ENCODE data around the gene ARID3A. TPM values are rescaled to one million over a fixed set of nuclear protein-coding genes. Genes with fewer than 3 reads are reported as not detected.

The ARID3A gene
- total RNA-seq, 3 donors from 2014 or later: 10.1 to 16.0 (median 14.5) TPM

GRCh38 chr19:1009041-1009980 lies 83.5 kb downstream of the ARID3A start:
- DNase-seq (peak in 2 of 3 donors; percentile 56 to 62), ATAC-seq (peak; percentile 20)
- intact Hi-C loops (cut with DNase I, micrococcal nuclease): no loop called here
- H3K4me1 ChIP-seq (ENCODE audit: low read depth): peaks cover 2% of the 10 kb centered on the region
- no peak for TF ChIP-seq CTCF (IDR thresholded peaks at IDR 0.05)
- no peak overlapping the region for H3K4me3 ChIP-seq
- H3K36me3 ChIP-seq (ENCODE audit: low read depth): peaks cover 7% of the 10 kb centered on the region
- no peaks in the 10 kb centered on the region for H3K9me3 ChIP-seq

- Histone ChIP-seq H3K4me3 (no peak overlapping the region), H3K9me3 (no peaks in the 10 kb centered on the region), H3K36me3 (ENCODE audit: low read depth) (peaks cover 7% of the 10 kb centered on the region), H3K4me1 (ENCODE audit: low read depth) (peaks cover 2% of the 10 kb centered on the region)
- TF ChIP-seq CTCF (IDR thresholded peaks at IDR 0.05): no peak
- DNase-seq (peak in 1 of 3 donors; percentile 29), ATAC-seq (no peak)
- intact Hi-C loops (cut with DNase I, micrococcal nuclease): no loop called here
These were observed 84.2 kb downstream of the ARID3A start for GRCh38 chr19:1009981-1010538.

GRCh38 chr19:1010586-1011510 lies 85.0 kb downstream of the ARID3A start:
- Histone ChIP-seq H3K4me3 (no peak overlapping the region), H3K9me3 (no peaks in the 10 kb centered on the region), H3K36me3 (ENCODE audit: low read depth) (peaks cover 7% of the 10 kb centered on the region), H3K4me1 (ENCODE audit: low read depth) (peaks cover 4% of the 10 kb centered on the region)
- DNase-seq (no peak), ATAC-seq (no peak)
- no peak for TF ChIP-seq CTCF (IDR thresholded peaks at IDR 0.05)
- intact Hi-C loops (cut with DNase I, micrococcal nuclease): no loop called here

- H3K4me3 ChIP-seq: no peak overlapping the region
- DNase-seq (no peak), ATAC-seq (no peak)
- H3K9me3 ChIP-seq: no peaks in the 10 kb centered on the region
- no peak for TF ChIP-seq CTCF (IDR thresholded peaks at IDR 0.05)
- intact Hi-C loops (cut with DNase I, micrococcal nuclease): no loop called here
- H3K4me1 ChIP-seq (ENCODE audit: low read depth): peaks cover 14% of the 10 kb centered on the region
- H3K36me3 ChIP-seq (ENCODE audit: low read depth): peaks cover 7% of the 10 kb centered on the region
These were observed 86.0 kb downstream of the ARID3A start for GRCh38 chr19:1011831-1012333.

GRCh38 chr19:1012334-1012733 lies 86.5 kb downstream of the ARID3A start:
- DNase-seq (no peak), ATAC-seq (no peak)
- H3K4me1 ChIP-seq (ENCODE audit: low read depth): peaks cover 19% of the 10 kb centered on the region
- H3K9me3 ChIP-seq: no peaks in the 10 kb centered on the region
- no peak overlapping the region for H3K4me3 ChIP-seq
- peaks cover 7% of the 10 kb centered on the region for H3K36me3 ChIP-seq (ENCODE audit: low read depth)
- intact Hi-C loops (cut with DNase I, micrococcal nuclease): no loop called here
- TF ChIP-seq CTCF (IDR thresholded peaks at IDR 0.05): no peak
